Left lung (tissue), 10 donors: ENCODE data around the gene LDLRAD2. TPM values are rescaled to one million over a fixed set of nuclear protein-coding genes. Genes with fewer than 3 reads are reported as not detected.

Experiments
- ATAC-seq: fragments of 200-7000 bp; cut with Tn5 transposase; one replicate; pipeline ENCODE4 v1.9.1; 2020; ENCODE audit warnings: moderate library complexity
- DNase-seq, 4 donors: peaks; one replicate each; pipeline ENCODE4 v3.0.0-alpha.2; 2013 to 2020
- H3K27ac ChIP-seq, 2 donors: fragments of 200-600 bp; sonication (generic) in 1 of 2; one replicate each; pipeline versions ENCODE4 v1.5.0 to v1.8.0; 2020 to 2021
- H3K27me3 ChIP-seq, 2 donors: fragments of 200-600 bp; sonication (generic) in 1 of 2; one replicate each; pipeline versions ENCODE4 v1.5.0 to v1.8.0; 2020 to 2021
- H3K36me3 ChIP-seq, 2 donors: fragments of 200-600 bp; sonication (generic) in 1 of 2; one replicate each; pipeline versions ENCODE4 v1.5.0 to v1.8.0; 2020 to 2021
- H3K4me1 ChIP-seq, 2 donors: fragments of 200-600 bp; one replicate each; pipeline ENCODE4 v1.8.0; 2021
- H3K4me3 ChIP-seq, 2 donors: fragments of 200-600 bp; sonication (generic) in 1 of 2; one replicate each; pipeline versions ENCODE4 v1.5.0 to v1.8.0; 2020 to 2021; ENCODE audit warnings: mild to moderate bottlenecking in 1 of 2
- H3K9me3 ChIP-seq, 2 donors: fragments of 200-600 bp; sonication (generic) in 1 of 2; one replicate each; pipeline versions ENCODE4 v1.5.0 to v1.8.0; 2020 to 2021
- CTCF ChIP-seq, 2 donors: fragments of 200-600 bp; sonication (generic) in 1 of 2; IDR thresholded peaks; one replicate each; pipeline versions ENCODE4 v1.5.0 to v1.8.0; 2021; ENCODE audit warnings: antibody characterized with exemption in 2 of 2
- intact Hi-C, 2 donors: fragments of 100-400 bp; cut with DNase I; formaldehyde crosslinking; loops; one replicate each; pipeline versions ENCODE4 v1.11.2 to v1.14.2; 2022
- polyA plus RNA-seq, 6 donors: library from polyadenylated mRNA; unstranded; fragments of 120-200 nt; gene quantifications; one replicate each; pipeline ENCODE4 v1.2.1, GENCODE V29; 2013; ENCODE audit not compliant: insufficient read length in 6 of 6
- total RNA-seq, 2 donors: library from RNA; stranded (reverse); fragmentation: NEBNext Ultra II Directional; extraction: Animal tissue kit (Norgen Biotek cat#: 25700); gene quantifications; one replicate each; pipeline ENCODE4 v1.2.1, GENCODE V29; 2021
- donor health status: DM: no; HTN: yes; CAD: no.
- donor health status: DM: no; HTN: no; CAD: no.

Gene LDLRAD2
- total and polyA plus RNA-seq, 8 donors: 0.10 to 5.9 (median 5.1) TPM

- no peak overlapping the region for H3K4me3 ChIP-seq
- peaks cover 0 to 98% of the 10 kb centered on the region in 2 donors for H3K36me3 ChIP-seq
- H3K4me1 ChIP-seq: no peaks in the 10 kb centered on the region
- ATAC-seq: no peak
- intact Hi-C loops: no loop called here
- TF ChIP-seq CTCF (IDR thresholded peaks at IDR 0.05): no peak
- H3K9me3 ChIP-seq: peaks cover 0 to 16% of the 10 kb centered on the region in 2 donors
- no peak overlapping the region for H3K27ac ChIP-seq
- peak in 1 of 4 donors; percentile 74 for DNase-seq
- no peaks in the 10 kb centered on the region for H3K27me3 ChIP-seq
Observed at GRCh38 chr1:21836729-21837128, 24.7 kb downstream of the LDLRAD2 start.

GRCh38 chr1:21837476-21837875 is 25.4 kb downstream of the LDLRAD2 start:
- TF ChIP-seq CTCF (IDR thresholded peaks at IDR 0.05): no peak
- DNase-seq (peak in 1 of 4 donors; percentile 34), ATAC-seq (no peak)
- H3K4me1 ChIP-seq: no peaks in the 10 kb centered on the region
- intact Hi-C loops: no loop called here
- no peaks in the 10 kb centered on the region for H3K27me3 ChIP-seq
- peaks cover 0 to 16% of the 10 kb centered on the region in 2 donors for H3K9me3 ChIP-seq
- H3K27ac ChIP-seq: no peak overlapping the region
- peaks cover 0 to 98% of the 10 kb centered on the region in 2 donors for H3K36me3 ChIP-seq
- no peak overlapping the region for H3K4me3 ChIP-seq

GRCh38 chr1:21838359-21839157 is 26.5 kb downstream of the LDLRAD2 start:
- H3K27ac ChIP-seq: no peak overlapping the region
- H3K4me3 ChIP-seq: no peak overlapping the region
- ATAC-seq (no peak), DNase-seq (peak in 1 of 4 donors; percentile 58)
- H3K36me3 ChIP-seq: peaks cover 0 to 98% of the 10 kb centered on the region in 2 donors
- intact Hi-C loops: no loop called here
- H3K27me3 ChIP-seq: no peaks in the 10 kb centered on the region
- H3K4me1 ChIP-seq: no peaks in the 10 kb centered on the region
- peaks cover 0 to 13% of the 10 kb centered on the region in 2 donors for H3K9me3 ChIP-seq
- no peak for TF ChIP-seq CTCF (IDR thresholded peaks at IDR 0.05)

- no peaks in the 10 kb centered on the region for H3K4me1 ChIP-seq
- DNase-seq (peak in 1 of 4 donors; percentile 66), ATAC-seq (no peak)
- intact Hi-C loops: no loop called here
- H3K36me3 ChIP-seq: peaks cover 0 to 98% of the 10 kb centered on the region in 2 donors
- no peaks in the 10 kb centered on the region for H3K27me3 ChIP-seq
- no peak for TF ChIP-seq CTCF (IDR thresholded peaks at IDR 0.05)
- no peak overlapping the region for H3K4me3 ChIP-seq
- H3K27ac ChIP-seq: no peak overlapping the region
- peaks cover 0 to 5% of the 10 kb centered on the region in 2 donors for H3K9me3 ChIP-seq
Observed at GRCh38 chr1:21839337-21840037, 27.4 kb downstream of the LDLRAD2 start.

- H3K27ac ChIP-seq: no peak overlapping the region
- intact Hi-C loops: no loop called here
- H3K36me3 ChIP-seq: peaks cover 0 to 97% of the 10 kb centered on the region in 2 donors
- H3K4me1 ChIP-seq: no peaks in the 10 kb centered on the region
- H3K4me3 ChIP-seq: no peak overlapping the region
- no peak for TF ChIP-seq CTCF (IDR thresholded peaks at IDR 0.05)
- no peaks in the 10 kb centered on the region for H3K27me3 ChIP-seq
- ATAC-seq (no peak), DNase-seq (peak in 1 of 4 donors; percentile 57)
- no peaks in the 10 kb centered on the region for H3K9me3 ChIP-seq
Observed at GRCh38 chr1:21840981-21841380, 28.9 kb downstream of the LDLRAD2 start.
